Esophagus muscularis mucosa (tissue), 4 donors: ENCODE data around the gene ERC2.

Experiments used
- EP300 ChIP-seq: sonication (generic); formaldehyde crosslinking; IDR thresholded peaks from one replicate; pipeline ENCODE4 v1.6.1; 2017; ENCODE audit warnings: antibody characterized with exemption
- POLR2A ChIP-seq: fragments of 450-650 bp; IDR thresholded peaks from one replicate; pipeline ENCODE4 v1.6.1; 2017; ENCODE audit warnings: antibody characterized with exemption, moderate library complexity, mild to moderate bottlenecking, low read depth
- POLR2AphosphoS5 ChIP-seq, 2 donors: sonication (generic); formaldehyde crosslinking; IDR thresholded peaks; one replicate each; pipeline ENCODE4 v1.6.1; 2017; ENCODE audit warnings: antibody characterized with exemption in 2 of 2
- TF ChIP-seq, protein P1 (sequence below), 3 experiments: fragments of 200-600 bp in 2 of 3; fragments of 450-650 bp in 1 of 3; sonication (generic) in 2 of 3; IDR thresholded peaks; one replicate each; pipeline ENCODE4 v1.5.1; 2017 to 2019; ENCODE audit warnings: antibody characterized with exemption in 3 of 3, mild to moderate bottlenecking in 2 of 3, moderate library complexity in 1 of 3

DNA sequence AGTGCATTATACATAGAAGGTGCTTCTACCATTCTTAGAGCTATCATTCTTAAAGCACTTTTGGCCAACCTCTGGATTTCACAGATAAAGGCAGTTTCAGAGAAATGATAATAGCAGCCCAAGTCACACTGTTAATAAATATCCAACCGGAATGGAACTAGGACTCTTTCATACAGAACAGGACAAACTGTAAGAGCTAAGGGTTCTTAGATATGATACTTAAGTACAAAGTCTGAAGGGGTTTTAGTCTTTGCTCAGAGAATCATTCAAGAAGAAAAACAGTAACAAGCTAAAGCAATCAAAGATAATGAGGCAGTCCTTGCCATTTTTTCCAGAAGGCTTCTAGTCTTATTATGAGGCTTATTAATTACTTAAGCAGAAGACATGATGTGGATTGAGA, 239.0 kb downstream of the ERC2 start:
- no peak for TF ChIP-seq POLR2A
- TF ChIP-seq, protein P1, sequence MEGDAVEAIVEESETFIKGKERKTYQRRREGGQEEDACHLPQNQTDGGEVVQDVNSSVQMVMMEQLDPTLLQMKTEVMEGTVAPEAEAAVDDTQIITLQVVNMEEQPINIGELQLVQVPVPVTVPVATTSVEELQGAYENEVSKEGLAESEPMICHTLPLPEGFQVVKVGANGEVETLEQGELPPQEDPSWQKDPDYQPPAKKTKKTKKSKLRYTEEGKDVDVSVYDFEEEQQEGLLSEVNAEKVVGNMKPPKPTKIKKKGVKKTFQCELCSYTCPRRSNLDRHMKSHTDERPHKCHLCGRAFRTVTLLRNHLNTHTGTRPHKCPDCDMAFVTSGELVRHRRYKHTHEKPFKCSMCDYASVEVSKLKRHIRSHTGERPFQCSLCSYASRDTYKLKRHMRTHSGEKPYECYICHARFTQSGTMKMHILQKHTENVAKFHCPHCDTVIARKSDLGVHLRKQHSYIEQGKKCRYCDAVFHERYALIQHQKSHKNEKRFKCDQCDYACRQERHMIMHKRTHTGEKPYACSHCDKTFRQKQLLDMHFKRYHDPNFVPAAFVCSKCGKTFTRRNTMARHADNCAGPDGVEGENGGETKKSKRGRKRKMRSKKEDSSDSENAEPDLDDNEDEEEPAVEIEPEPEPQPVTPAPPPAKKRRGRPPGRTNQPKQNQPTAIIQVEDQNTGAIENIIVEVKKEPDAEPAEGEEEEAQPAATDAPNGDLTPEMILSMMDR (IDR thresholded peaks at IDR 0.05): no peak
- no peak for TF ChIP-seq POLR2AphosphoS5 (IDR thresholded peaks at IDR 0.05)
- TF ChIP-seq EP300: no peak
